Osteocyte (in vitro differentiated cells): Measurements from ENCODE around the gene MYH3. TPM values are rescaled to one million over a fixed set of nuclear protein-coding genes. Genes with fewer than 3 reads are reported as not detected.

ENCODE experiments used
- DNase-seq: peaks from one replicate; pipeline ENCODE4 v3.0.0; 2021; ENCODE audit warnings: mixed read lengths; ENCODE audit not compliant: unreplicated experiment; ENCODE audit errors: extremely low spot score
- H3K27ac Mint-ChIP-seq: one replicate; pipeline ENCODE4 v1.8.0; 2021; ENCODE audit warnings: mild to moderate bottlenecking, mixed read lengths; ENCODE audit not compliant: unreplicated experiment
- H3K27me3 Mint-ChIP-seq: one replicate; pipeline ENCODE4 v1.8.0; 2021; ENCODE audit warnings: mixed read lengths; ENCODE audit not compliant: unreplicated experiment
- H3K36me3 Mint-ChIP-seq: one replicate; pipeline ENCODE4 v1.8.0; 2021; ENCODE audit warnings: mixed read lengths; ENCODE audit not compliant: unreplicated experiment
- H3K4me1 Mint-ChIP-seq: one replicate; pipeline ENCODE4 v1.8.0; 2021; ENCODE audit warnings: mixed read lengths; ENCODE audit not compliant: unreplicated experiment
- H3K4me3 Mint-ChIP-seq: one replicate; pipeline ENCODE4 v1.8.0; 2021; ENCODE audit warnings: mild to moderate bottlenecking, moderate library complexity, mixed read lengths; ENCODE audit not compliant: unreplicated experiment
- H3K9me3 Mint-ChIP-seq: one replicate; pipeline ENCODE4 v1.8.0; 2021; ENCODE audit warnings: mixed read lengths; ENCODE audit not compliant: unreplicated experiment
- CTCF ChIP-seq: fragments of 200-600 bp; sonication (generic); IDR thresholded peaks from 2 replicates; pipeline ENCODE4 v1.5.0; 2021; ENCODE audit warnings: antibody characterized with exemption, mild to moderate bottlenecking, moderate library complexity
- total RNA-seq: library from RNA; stranded (reverse); gene quantifications from 2 replicates; pipeline ENCODE4 v1.2.1, GENCODE V29; 2021

Gene MYH3
- total RNA-seq, 1 donor from 2014 or later: 2.4 TPM

- Mint-ChIP-seq H3K27ac (no peak overlapping the region), H3K9me3 (no peaks in the 10 kb centered on the region), H3K36me3 (no peaks in the 10 kb centered on the region), H3K27me3 (peaks cover 7% of the 10 kb centered on the region), H3K4me3 (no peak overlapping the region), H3K4me1 (peaks cover 7% of the 10 kb centered on the region)
- no peak for DNase-seq
- no peak for TF ChIP-seq CTCF
Measured at GRCh38 chr17:10612957-10613744, 44.0 kb downstream of the MYH3 start.

- Mint-ChIP-seq H3K36me3 (no peaks in the 10 kb centered on the region), H3K9me3 (no peaks in the 10 kb centered on the region), H3K4me1 (peaks cover 7% of the 10 kb centered on the region), H3K27ac (no peak overlapping the region), H3K27me3 (peaks cover 7% of the 10 kb centered on the region), H3K4me3 (no peak overlapping the region)
- TF ChIP-seq CTCF: no peak
- DNase-seq: no peak
Measured at GRCh38 chr17:10610884-10611283, 46.2 kb downstream of the MYH3 start.

GRCh38 chr17:10608244-10608643 lies 48.9 kb downstream of the MYH3 start:
- no peak for DNase-seq
- no peaks in the 10 kb centered on the region for H3K36me3 Mint-ChIP-seq
- H3K9me3 Mint-ChIP-seq: no peaks in the 10 kb centered on the region
- no peak overlapping the region for H3K27ac Mint-ChIP-seq
- no peak for TF ChIP-seq CTCF
- H3K4me1 Mint-ChIP-seq: peaks cover 1% of the 10 kb centered on the region
- no peak overlapping the region for H3K4me3 Mint-ChIP-seq
- H3K27me3 Mint-ChIP-seq: peaks cover 7% of the 10 kb centered on the region

GRCh38 chr17:10606110-10606509 lies 51.0 kb downstream of the MYH3 start:
- no peak for TF ChIP-seq CTCF
- Mint-ChIP-seq H3K9me3 (no peaks in the 10 kb centered on the region), H3K4me1 (no peaks in the 10 kb centered on the region), H3K4me3 (no peak overlapping the region), H3K27ac (no peak overlapping the region), H3K36me3 (no peaks in the 10 kb centered on the region), H3K27me3 (peaks cover 6% of the 10 kb centered on the region)
- DNase-seq: no peak

GRCh38 chr17:10605221-10605783 lies 51.8 kb downstream of the MYH3 start:
- no peaks in the 10 kb centered on the region for H3K9me3 Mint-ChIP-seq
- no peak overlapping the region for H3K27ac Mint-ChIP-seq
- no peak for DNase-seq
- H3K36me3 Mint-ChIP-seq: no peaks in the 10 kb centered on the region
- TF ChIP-seq CTCF: no peak
- H3K4me1 Mint-ChIP-seq: no peaks in the 10 kb centered on the region
- H3K27me3 Mint-ChIP-seq: peaks cover 2% of the 10 kb centered on the region
- no peak overlapping the region for H3K4me3 Mint-ChIP-seq
